ENCODE measurements around the gene MFGE8.
"Not testable (repeated sequence)": the region's sequence is repeated elsewhere in the genome, so short reads cannot be mapped to it uniquely, and the experiment has no call there.

Gene MFGE8

DNA sequence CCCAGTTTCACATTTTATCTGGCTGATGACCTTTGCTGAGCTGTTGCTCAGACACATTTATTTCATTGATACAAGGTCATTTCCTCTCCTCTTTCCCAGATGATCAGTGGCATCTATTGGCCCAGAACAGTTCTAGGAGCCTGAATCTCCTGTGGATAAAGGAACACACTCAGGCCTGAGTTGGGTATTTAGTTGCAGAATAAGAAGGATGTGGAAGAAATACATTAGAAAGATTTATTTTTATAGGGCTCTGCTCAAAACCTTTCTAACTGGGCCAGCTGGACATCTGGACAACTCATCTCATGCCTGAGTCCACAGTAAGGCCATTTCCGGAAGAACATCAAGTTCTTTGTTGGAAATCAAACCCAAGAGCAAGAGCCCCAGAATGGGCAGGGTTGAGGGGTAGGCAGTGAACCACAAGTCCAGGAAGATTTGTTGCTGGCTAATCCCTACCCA, 19.7 kb upstream of the MFGE8 start:
- H3K4me3 ChIP-seq (replicated peaks; ENCODE audit: insufficient read depth, low read length), result no peak overlapping the region
- TF ChIP-seq, protein P1, sequence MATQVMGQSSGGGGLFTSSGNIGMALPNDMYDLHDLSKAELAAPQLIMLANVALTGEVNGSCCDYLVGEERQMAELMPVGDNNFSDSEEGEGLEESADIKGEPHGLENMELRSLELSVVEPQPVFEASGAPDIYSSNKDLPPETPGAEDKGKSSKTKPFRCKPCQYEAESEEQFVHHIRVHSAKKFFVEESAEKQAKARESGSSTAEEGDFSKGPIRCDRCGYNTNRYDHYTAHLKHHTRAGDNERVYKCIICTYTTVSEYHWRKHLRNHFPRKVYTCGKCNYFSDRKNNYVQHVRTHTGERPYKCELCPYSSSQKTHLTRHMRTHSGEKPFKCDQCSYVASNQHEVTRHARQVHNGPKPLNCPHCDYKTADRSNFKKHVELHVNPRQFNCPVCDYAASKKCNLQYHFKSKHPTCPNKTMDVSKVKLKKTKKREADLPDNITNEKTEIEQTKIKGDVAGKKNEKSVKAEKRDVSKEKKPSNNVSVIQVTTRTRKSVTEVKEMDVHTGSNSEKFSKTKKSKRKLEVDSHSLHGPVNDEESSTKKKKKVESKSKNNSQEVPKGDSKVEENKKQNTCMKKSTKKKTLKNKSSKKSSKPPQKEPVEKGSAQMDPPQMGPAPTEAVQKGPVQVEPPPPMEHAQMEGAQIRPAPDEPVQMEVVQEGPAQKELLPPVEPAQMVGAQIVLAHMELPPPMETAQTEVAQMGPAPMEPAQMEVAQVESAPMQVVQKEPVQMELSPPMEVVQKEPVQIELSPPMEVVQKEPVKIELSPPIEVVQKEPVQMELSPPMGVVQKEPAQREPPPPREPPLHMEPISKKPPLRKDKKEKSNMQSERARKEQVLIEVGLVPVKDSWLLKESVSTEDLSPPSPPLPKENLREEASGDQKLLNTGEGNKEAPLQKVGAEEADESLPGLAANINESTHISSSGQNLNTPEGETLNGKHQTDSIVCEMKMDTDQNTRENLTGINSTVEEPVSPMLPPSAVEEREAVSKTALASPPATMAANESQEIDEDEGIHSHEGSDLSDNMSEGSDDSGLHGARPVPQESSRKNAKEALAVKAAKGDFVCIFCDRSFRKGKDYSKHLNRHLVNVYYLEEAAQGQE (IDR thresholded peaks at IDR 0.05; ENCODE audit: insufficient replicate concordance, low read depth), result no peak
- TF ChIP-seq, protein P2, sequence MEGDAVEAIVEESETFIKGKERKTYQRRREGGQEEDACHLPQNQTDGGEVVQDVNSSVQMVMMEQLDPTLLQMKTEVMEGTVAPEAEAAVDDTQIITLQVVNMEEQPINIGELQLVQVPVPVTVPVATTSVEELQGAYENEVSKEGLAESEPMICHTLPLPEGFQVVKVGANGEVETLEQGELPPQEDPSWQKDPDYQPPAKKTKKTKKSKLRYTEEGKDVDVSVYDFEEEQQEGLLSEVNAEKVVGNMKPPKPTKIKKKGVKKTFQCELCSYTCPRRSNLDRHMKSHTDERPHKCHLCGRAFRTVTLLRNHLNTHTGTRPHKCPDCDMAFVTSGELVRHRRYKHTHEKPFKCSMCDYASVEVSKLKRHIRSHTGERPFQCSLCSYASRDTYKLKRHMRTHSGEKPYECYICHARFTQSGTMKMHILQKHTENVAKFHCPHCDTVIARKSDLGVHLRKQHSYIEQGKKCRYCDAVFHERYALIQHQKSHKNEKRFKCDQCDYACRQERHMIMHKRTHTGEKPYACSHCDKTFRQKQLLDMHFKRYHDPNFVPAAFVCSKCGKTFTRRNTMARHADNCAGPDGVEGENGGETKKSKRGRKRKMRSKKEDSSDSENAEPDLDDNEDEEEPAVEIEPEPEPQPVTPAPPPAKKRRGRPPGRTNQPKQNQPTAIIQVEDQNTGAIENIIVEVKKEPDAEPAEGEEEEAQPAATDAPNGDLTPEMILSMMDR (IDR thresholded peaks at IDR 0.05; ENCODE audit: insufficient read depth, low read length), result no peak
- no peak for TF ChIP-seq SPI1 (IDR thresholded peaks at IDR 0.05; ENCODE audit: borderline replicate concordance, low read depth)
- no peak for TF ChIP-seq POLR2AphosphoS5 (IDR thresholded peaks at IDR 0.05; ENCODE audit: low read depth)
- TF ChIP-seq GABPA (IDR thresholded peaks at IDR 0.05; ENCODE audit: low read depth), result no peak
- peaks cover 7% of the 10 kb centered on the region for H3K27me3 ChIP-seq (ENCODE audit: insufficient read depth, poor library complexity, severe bottlenecking)
- no peak for DNase-seq (ENCODE audit: low read depth in 1 of 2, low spot score in 1 of 2)
- H3K27ac ChIP-seq (replicated peaks), result no peak overlapping the region

GRCh38 chr15:88932271-88932874, 19.2 kb upstream of the MFGE8 start:
- TF ChIP-seq GABPA (IDR thresholded peaks at IDR 0.05; ENCODE audit: low read depth) (no peak), SPI1 (IDR thresholded peaks at IDR 0.05; ENCODE audit: borderline replicate concordance, low read depth) (no peak), POLR2AphosphoS5 (IDR thresholded peaks at IDR 0.05; ENCODE audit: low read depth) (no peak)
- TF ChIP-seq, protein P1 (IDR thresholded peaks at IDR 0.05; ENCODE audit: insufficient replicate concordance, low read depth), result no peak
- TF ChIP-seq, protein P2 (IDR thresholded peaks at IDR 0.05; ENCODE audit: insufficient read depth, low read length), result no peak
- Histone ChIP-seq H3K27me3 (ENCODE audit: insufficient read depth, poor library complexity, severe bottlenecking) (peaks cover 7% of the 10 kb centered on the region), H3K27ac (replicated peaks) (no peak overlapping the region), H3K4me3 (replicated peaks; ENCODE audit: insufficient read depth, low read length) (no peak overlapping the region)
- no peak for DNase-seq (ENCODE audit: low read depth in 1 of 2, low spot score in 1 of 2)

GRCh38 chr15:88930579-88930978, 17.4 kb upstream of the MFGE8 start:
- Histone ChIP-seq H3K27ac (replicated peaks) (no peak overlapping the region), H3K27me3 (ENCODE audit: insufficient read depth, poor library complexity, severe bottlenecking) (peaks cover 10% of the 10 kb centered on the region), H3K4me3 (replicated peaks; ENCODE audit: insufficient read depth, low read length) (no peak overlapping the region)
- no peak for DNase-seq (ENCODE audit: low read depth in 1 of 2, low spot score in 1 of 2)
- TF ChIP-seq, protein P2 (IDR thresholded peaks at IDR 0.05; ENCODE audit: insufficient read depth, low read length), result no peak
- no peak for TF ChIP-seq GABPA (IDR thresholded peaks at IDR 0.05; ENCODE audit: low read depth)
- no peak for TF ChIP-seq SPI1 (IDR thresholded peaks at IDR 0.05; ENCODE audit: borderline replicate concordance, low read depth)
- no peak for TF ChIP-seq POLR2AphosphoS5 (IDR thresholded peaks at IDR 0.05; ENCODE audit: low read depth)
- TF ChIP-seq, protein P1 (IDR thresholded peaks at IDR 0.05; ENCODE audit: insufficient replicate concordance, low read depth), result no peak

DNA sequence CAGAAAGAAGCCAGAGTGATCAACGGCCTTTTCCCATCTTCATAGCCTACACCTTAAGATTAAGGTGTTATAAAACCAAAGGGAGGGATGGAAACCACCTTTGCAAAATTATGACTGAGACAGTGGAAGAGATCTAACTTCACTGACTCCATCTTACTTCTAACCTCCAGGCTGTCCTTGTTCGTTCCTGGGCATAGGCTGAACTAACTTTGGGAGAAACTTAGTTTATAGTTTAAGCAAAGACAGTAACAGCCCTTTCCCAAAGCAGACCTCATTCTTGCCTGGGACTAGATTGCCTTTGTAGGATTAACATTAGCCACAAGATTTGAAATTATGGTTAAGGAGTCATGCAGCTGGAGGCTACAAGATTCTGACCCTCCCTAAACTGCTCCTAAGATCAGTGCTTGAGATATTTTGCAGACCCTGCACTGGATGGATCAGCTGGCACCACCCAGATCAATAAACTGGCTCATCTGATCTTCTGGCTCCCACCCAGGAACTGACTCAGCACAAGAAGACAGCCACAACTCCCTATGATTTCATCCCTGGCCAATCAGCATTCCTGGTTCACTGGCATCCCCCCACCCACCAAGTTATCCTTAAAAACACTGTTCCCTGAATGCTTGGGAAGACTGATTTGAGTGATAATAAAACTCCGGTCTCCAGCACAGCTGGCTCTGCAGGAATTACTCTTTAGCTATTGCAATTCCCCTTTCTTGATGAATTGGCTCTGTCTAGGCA, 16.3 kb upstream of the MFGE8 start:
- DNase-seq (ENCODE audit: low read depth in 1 of 2, low spot score in 1 of 2); H3K4me3 ChIP-seq (replicated peaks; ENCODE audit: insufficient read depth, low read length); H3K27ac ChIP-seq (replicated peaks): not testable (repeated sequence)
- peaks cover 10% of the 10 kb centered on the region for H3K27me3 ChIP-seq (ENCODE audit: insufficient read depth, poor library complexity, severe bottlenecking)

DNA sequence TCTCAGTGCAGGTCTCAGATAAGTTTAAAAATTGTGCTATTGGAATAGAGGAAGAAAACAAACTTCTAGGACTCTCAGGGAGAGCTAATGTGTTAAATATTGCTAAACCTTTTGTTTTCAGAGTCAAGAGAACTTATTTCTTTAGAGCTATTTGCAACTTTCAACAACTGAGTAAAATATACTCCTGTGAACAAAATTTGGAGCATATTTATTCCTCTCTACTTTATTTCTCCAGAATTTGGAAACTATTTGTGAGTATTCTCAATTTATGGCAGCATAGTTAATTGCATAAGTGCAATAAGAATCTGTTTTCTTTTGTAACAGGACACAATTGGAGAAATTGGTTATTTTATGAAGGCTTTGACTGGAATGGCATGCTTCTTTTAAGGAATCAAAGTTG, 15.0 kb upstream of the MFGE8 start:
- not testable (repeated sequence) for H3K27ac ChIP-seq (replicated peaks); H3K4me3 ChIP-seq (replicated peaks; ENCODE audit: insufficient read depth, low read length); DNase-seq (ENCODE audit: low read depth in 1 of 2, low spot score in 1 of 2)
- H3K27me3 ChIP-seq (ENCODE audit: insufficient read depth, poor library complexity, severe bottlenecking), result peaks cover 13% of the 10 kb centered on the region

Data from HL-60 (cell line).